ENCODE data around the gene JAKMIP1. TPM values are rescaled to one million over a fixed set of nuclear protein-coding genes. Genes with fewer than 3 reads are reported as not detected.

JAKMIP1 gene
- total RNA-seq, 2 experiments from 2014 or later: 5.6 to 6.3 TPM

GRCh38 chr4:6018331-6018730, 182.0 kb downstream of the JAKMIP1 start, which contains the start of gene C4orf50:
Gene C4orf50 (minus strand): TSS chr4:6018431.
- DNase-seq: no peak
- Mint-ChIP-seq H3K27me3 (peaks cover 9% of the 10 kb centered on the region), H3K9me3 (no peaks in the 10 kb centered on the region), H3K4me3 (no peak within 1 kb of the TSS), H3K36me3 (ENCODE audit: low read depth) (no peaks in the 10 kb centered on the region), H3K4me1 (ENCODE audit: low read depth) (no peaks in the 10 kb centered on the region), H3K27ac (no peak within 1 kb of the TSS)
- ATAC-seq: no peak
- intact Hi-C loops (cut with micrococcal nuclease): no loop called here
- TF ChIP-seq CTCF (IDR thresholded peaks at IDR 0.05): no peak
- POLR2A ChIA-PET: no interaction called here
- CTCF ChIA-PET: interaction anchor here (0.8 to 1.0 kb wide), 2 partner anchors 9 to 12 kb away, joined by 4 read pairs; no protein-coding TSS in a partner anchor

- Mint-ChIP-seq H3K4me1 (ENCODE audit: low read depth) (no peaks in the 10 kb centered on the region), H3K27me3 (peaks cover 9% of the 10 kb centered on the region), H3K4me3 (no peak overlapping the region), H3K27ac (no peak overlapping the region), H3K9me3 (no peaks in the 10 kb centered on the region), H3K36me3 (ENCODE audit: low read depth) (no peaks in the 10 kb centered on the region)
- TF ChIP-seq CTCF (IDR thresholded peaks at IDR 0.05): no peak
- ATAC-seq (no peak), DNase-seq (no peak)
- intact Hi-C loops (cut with micrococcal nuclease): no loop called here
- CTCF ChIA-PET: interaction anchor here (0.8 to 1.0 kb wide), 2 partner anchors 10 to 11 kb away, joined by 4 read pairs; no protein-coding TSS in a partner anchor
- POLR2A ChIA-PET: no interaction called here
Observed at GRCh38 chr4:6017800-6018199, 182.5 kb downstream of the JAKMIP1 start.

GRCh38 chr4:6017030-6017429, 183.3 kb downstream of the JAKMIP1 start:
- no peak for TF ChIP-seq CTCF (IDR thresholded peaks at IDR 0.05)
- ATAC-seq (no peak), DNase-seq (no peak)
- Mint-ChIP-seq H3K36me3 (ENCODE audit: low read depth) (no peaks in the 10 kb centered on the region), H3K27me3 (peaks cover 9% of the 10 kb centered on the region), H3K9me3 (no peaks in the 10 kb centered on the region), H3K27ac (no peak overlapping the region), H3K4me3 (no peak overlapping the region), H3K4me1 (ENCODE audit: low read depth) (no peaks in the 10 kb centered on the region)
- POLR2A ChIA-PET: no interaction called here
- intact Hi-C loops (cut with micrococcal nuclease): no loop called here
- CTCF ChIA-PET: no interaction called here

GRCh38 chr4:6013564-6013963, 186.8 kb downstream of the JAKMIP1 start:
- ATAC-seq (no peak), DNase-seq (no peak)
- Mint-ChIP-seq H3K36me3 (ENCODE audit: low read depth) (no peaks in the 10 kb centered on the region), H3K27ac (no peak overlapping the region), H3K4me1 (ENCODE audit: low read depth) (no peaks in the 10 kb centered on the region), H3K4me3 (no peak overlapping the region), H3K27me3 (peaks cover 12% of the 10 kb centered on the region), H3K9me3 (no peaks in the 10 kb centered on the region)
- no peak for TF ChIP-seq CTCF (IDR thresholded peaks at IDR 0.05)
- ChIA-PET CTCF (interaction anchor here (1.5 kb wide), 1 partner anchor 16 kb away, joined by 3 read pairs; no protein-coding TSS in a partner anchor), POLR2A (no interaction called here)
- intact Hi-C loops (cut with micrococcal nuclease): no loop called here

- Mint-ChIP-seq H3K27me3 (peaks cover 16% of the 10 kb centered on the region), H3K36me3 (ENCODE audit: low read depth) (no peaks in the 10 kb centered on the region), H3K9me3 (no peaks in the 10 kb centered on the region), H3K27ac (no peak overlapping the region), H3K4me1 (ENCODE audit: low read depth) (no peaks in the 10 kb centered on the region), H3K4me3 (no peak overlapping the region)
- ChIA-PET POLR2A (interaction anchor here (0.7 kb wide), 1 partner anchor 32 kb away, joined by 3 read pairs; no protein-coding TSS in a partner anchor), CTCF (interaction anchor here (1.9 kb wide), 1 partner anchor 14 kb away, joined by 9 read pairs; no protein-coding TSS in a partner anchor)
- DNase-seq (no peak), ATAC-seq (no peak)
- intact Hi-C loops (cut with micrococcal nuclease): no loop called here
- no peak for TF ChIP-seq CTCF (IDR thresholded peaks at IDR 0.05)
Observed at GRCh38 chr4:6012200-6012599, 188.1 kb downstream of the JAKMIP1 start.
